NB4 (cell line): Measurements from ENCODE around the gene CD93.

Experiments
- POLR2A ChIP-seq: IDR thresholded peaks from 2 replicates; pipeline ENCODE4 v1.6.1; 2011; ENCODE audit warnings: mild to moderate bottlenecking; ENCODE audit not compliant: insufficient read length; ENCODE audit errors: extremely low read depth
- TF ChIP-seq, protein P1 (sequence below): IDR thresholded peaks from one replicate; pipeline ENCODE4 v1.5.1; 2012; ENCODE audit warnings: low read depth, low read length
- TF ChIP-seq, protein P2 (sequence below): IDR thresholded peaks from 2 replicates; pipeline ENCODE4 v1.6.1; 2011; ENCODE audit warnings: low read depth, low read length

DNA sequence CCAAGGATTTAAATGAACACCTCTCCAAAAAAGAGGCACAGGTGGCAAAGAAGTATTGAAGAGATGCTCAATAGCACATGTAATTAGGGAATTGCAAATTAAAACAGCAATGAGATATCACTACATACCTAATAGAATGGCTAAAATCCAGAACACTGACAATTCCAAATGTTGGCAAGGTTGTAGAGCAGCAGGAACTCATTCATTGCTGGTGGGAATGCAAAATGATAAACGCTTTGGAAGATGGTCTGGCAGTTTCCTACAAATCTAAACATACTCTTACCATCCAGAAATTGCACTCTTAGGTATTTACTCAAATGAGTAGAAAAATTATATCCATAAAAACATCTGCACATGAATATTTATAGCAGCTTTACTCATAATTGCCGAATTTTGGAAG lies 17.0 kb downstream of the CD93 start:
- TF ChIP-seq, protein P1, sequence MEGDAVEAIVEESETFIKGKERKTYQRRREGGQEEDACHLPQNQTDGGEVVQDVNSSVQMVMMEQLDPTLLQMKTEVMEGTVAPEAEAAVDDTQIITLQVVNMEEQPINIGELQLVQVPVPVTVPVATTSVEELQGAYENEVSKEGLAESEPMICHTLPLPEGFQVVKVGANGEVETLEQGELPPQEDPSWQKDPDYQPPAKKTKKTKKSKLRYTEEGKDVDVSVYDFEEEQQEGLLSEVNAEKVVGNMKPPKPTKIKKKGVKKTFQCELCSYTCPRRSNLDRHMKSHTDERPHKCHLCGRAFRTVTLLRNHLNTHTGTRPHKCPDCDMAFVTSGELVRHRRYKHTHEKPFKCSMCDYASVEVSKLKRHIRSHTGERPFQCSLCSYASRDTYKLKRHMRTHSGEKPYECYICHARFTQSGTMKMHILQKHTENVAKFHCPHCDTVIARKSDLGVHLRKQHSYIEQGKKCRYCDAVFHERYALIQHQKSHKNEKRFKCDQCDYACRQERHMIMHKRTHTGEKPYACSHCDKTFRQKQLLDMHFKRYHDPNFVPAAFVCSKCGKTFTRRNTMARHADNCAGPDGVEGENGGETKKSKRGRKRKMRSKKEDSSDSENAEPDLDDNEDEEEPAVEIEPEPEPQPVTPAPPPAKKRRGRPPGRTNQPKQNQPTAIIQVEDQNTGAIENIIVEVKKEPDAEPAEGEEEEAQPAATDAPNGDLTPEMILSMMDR = no peak
- TF ChIP-seq POLR2A = no peak
- TF ChIP-seq, protein P2, sequence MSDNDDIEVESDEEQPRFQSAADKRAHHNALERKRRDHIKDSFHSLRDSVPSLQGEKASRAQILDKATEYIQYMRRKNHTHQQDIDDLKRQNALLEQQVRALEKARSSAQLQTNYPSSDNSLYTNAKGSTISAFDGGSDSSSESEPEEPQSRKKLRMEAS = no peak
